B cell (primary cell): ENCODE data around the gene PTGER2. TPM values are rescaled to one million over a fixed set of nuclear protein-coding genes. Genes with fewer than 3 reads are reported as not detected.

Source experiments
- ATAC-seq: fragments of 200-7000 bp; cut with Tn5 transposase; one replicate; pipeline ENCODE4 v1.10.0; 2021; ENCODE audit warnings: low read depth, mild to moderate bottlenecking, moderate number of reproducible peaks, moderate library complexity
- CTCF ChIA-PET: fragments of 350-600 bp; sonication (Branson Sonifier 250); formaldehyde crosslinking; loops from one replicate; lab custom pipeline; 2021; ENCODE audit warnings: antibody characterized with exemption, inconsistent platforms; lab: Charles Lee
- POLR2A ChIA-PET: fragments of 350-600 bp; sonication (Branson Sonifier 250); formaldehyde crosslinking; loops from one replicate; lab custom pipeline; 2021; ENCODE audit warnings: antibody characterized with exemption; lab: Charles Lee
- DNase-seq: peaks from one replicate; pipeline ENCODE4 v3.0.0; 2013
- H2AFZ ChIP-seq: 2 replicates; pipeline ENCODE4 v1.6.1; 2012; ENCODE audit warnings: mild to moderate bottlenecking, low read depth, low read length; ENCODE audit not compliant: insufficient read depth, poor library complexity, severe bottlenecking
- H3K27ac ChIP-seq, 2 donors: 1 replicate in 1 of 2; 2 replicates in 1 of 2; pipeline ENCODE4 v1.5.1; 2012 to 2013; ENCODE audit warnings: low read length in 2 of 2, mild to moderate bottlenecking in 2 of 2, moderate library complexity in 1 of 2
- H3K27me3 ChIP-seq, 4 experiments: fragments of 200-600 bp in 1 of 4; sonication (generic) in 1 of 4; replicated peaks in 1 of 4; 1 replicate in 2 of 4; 2 replicates in 2 of 4; pipeline versions ENCODE4 v1.6.1 to v1.7.0; 2013 to 2016; ENCODE audit warnings: low read length in 3 of 4, mild to moderate bottlenecking in 2 of 4, mixed read lengths in 1 of 4, moderate library complexity in 1 of 4; ENCODE audit not compliant: insufficient read depth in 4 of 4, control insufficient read depth in 3 of 4; ENCODE audit errors: control extremely low read depth in 1 of 4
- H3K36me3 ChIP-seq, 2 experiments: replicated peaks in 1 of 2; 1 replicate in 1 of 2; 2 replicates in 1 of 2; pipeline versions ENCODE4 v1.6.1 to v1.7.1; 2013; ENCODE audit warnings: low read length in 1 of 2; ENCODE audit not compliant: insufficient read depth in 2 of 2, control insufficient read depth in 1 of 2; ENCODE audit errors: control extremely low read depth in 1 of 2, extremely low read depth in 1 of 2
- H3K4me1 ChIP-seq, 2 donors: fragments of 200-600 bp in 1 of 2; sonication (generic) in 1 of 2; 1 replicate in 1 of 2; 2 replicates in 1 of 2; pipeline versions ENCODE4 v1.5.1 to v1.6.1; 2013 to 2017; ENCODE audit warnings: low read length in 2 of 2; ENCODE audit not compliant: control insufficient read depth in 2 of 2, insufficient read depth in 2 of 2
- H3K4me2 ChIP-seq: replicated peaks from 2 replicates; pipeline ENCODE3; 2012; ENCODE audit warnings: mild to moderate bottlenecking, low read depth, low read length; ENCODE audit not compliant: poor library complexity, severe bottlenecking
- H3K4me3 ChIP-seq, 5 experiments: fragments of 200-600 bp in 1 of 5; sonication (generic) in 1 of 5; 1 replicate in 3 of 5; 2 replicates in 2 of 5; pipeline versions ENCODE4 v1.5.1 to v1.7.0; 2011 to 2016; ENCODE audit warnings: low read length in 4 of 5, mild to moderate bottlenecking in 4 of 5, low read depth in 2 of 5, control low read depth in 1 of 5, moderate library complexity in 1 of 5; ENCODE audit not compliant: insufficient read depth in 1 of 5; ENCODE audit errors: control extremely low read depth in 1 of 5, extremely low read depth in 1 of 5
- H3K79me2 ChIP-seq: fragments of 200-600 bp; sonication (generic); one replicate; pipeline ENCODE4 v1.6.0; 2016; ENCODE audit warnings: low read length; ENCODE audit not compliant: control insufficient read depth, insufficient read depth
- H3K9ac ChIP-seq: fragments of 200-600 bp; sonication (generic); 2 replicates; pipeline ENCODE4 v1.6.1; 2017; ENCODE audit warnings: mild to moderate bottlenecking, low read length, moderate library complexity
- H3K9me3 ChIP-seq, 3 donors: one replicate each; pipeline versions ENCODE4 v1.6.1 to v1.7.1; 2013; ENCODE audit warnings: low read length in 2 of 3; ENCODE audit not compliant: control insufficient read depth in 2 of 3, insufficient read depth in 1 of 3; ENCODE audit errors: control extremely low read depth in 1 of 3
- H4K20me1 ChIP-seq: 2 replicates; pipeline ENCODE4 v1.6.0; 2012; ENCODE audit warnings: mild to moderate bottlenecking, low read length; ENCODE audit not compliant: insufficient read depth, control insufficient read depth, poor library complexity, severe bottlenecking
- H3K27ac Mint-ChIP-seq: one replicate; pipeline ENCODE4 v1.8.0; 2021; ENCODE audit warnings: mixed read lengths
- H3K27me3 Mint-ChIP-seq: one replicate; pipeline ENCODE4 v1.8.0; 2021; ENCODE audit warnings: mixed read lengths
- H3K4me1 Mint-ChIP-seq: one replicate; pipeline ENCODE4 v1.8.0; 2021; ENCODE audit warnings: mixed read lengths
- H3K4me3 Mint-ChIP-seq: one replicate; pipeline ENCODE4 v1.8.0; 2021; ENCODE audit warnings: mixed read lengths
- H3K9me3 Mint-ChIP-seq: one replicate; pipeline ENCODE4 v1.8.0; 2022; ENCODE audit warnings: mixed read lengths; ENCODE audit not compliant: insufficient read depth
- CTCF ChIP-seq: fragments of 200-600 bp; IDR thresholded peaks from one replicate; pipeline ENCODE4 v1.8.0; 2022; ENCODE audit warnings: antibody characterized with exemption, mild to moderate bottlenecking
- EZH2 ChIP-seq: IDR thresholded peaks from 2 replicates; pipeline ENCODE4 v1.6.1; 2012; ENCODE audit warnings: borderline replicate concordance, low read depth, mild to moderate bottlenecking, moderate library complexity, low read length; ENCODE audit not compliant: insufficient read depth, poor library complexity, severe bottlenecking
- WGBS: methylation state at CpG from one replicate; pipeline ENCODE4 v1.1.5; 2013; ENCODE audit warnings: missing lambda C conversion rate; ENCODE audit not compliant: insufficient coverage; 5-methylcytosine and 5-hydroxymethylcytosine counted together
- intact Hi-C: fragments of 100-400 bp; cut with micrococcal nuclease; formaldehyde crosslinking; loops from one replicate; pipeline ENCODE4 v1.10.0; 2022
- polyA plus RNA-seq: library from polyadenylated mRNA; depleted of rRNA; stranded (reverse); fragments of >200 nt; gene quantifications from 2 replicates; pipeline ENCODE4 v1.2.3, GENCODE V29; 2012
- total RNA-seq, 2 donors: library from RNA; stranded (reverse); fragments of 120-200 nt in 1 of 2; gene quantifications; 1 replicate in 1 of 2; 2 replicates in 1 of 2; pipeline versions ENCODE4 v1.2.3 to v1.2.4, GENCODE V29; 2013 to 2022

PTGER2 gene
- total and polyA plus RNA-seq, 2 donors (not counting 1 experiment from before 2014, with no cell fraction given), result 0.32 to 0.92 TPM

DNA sequence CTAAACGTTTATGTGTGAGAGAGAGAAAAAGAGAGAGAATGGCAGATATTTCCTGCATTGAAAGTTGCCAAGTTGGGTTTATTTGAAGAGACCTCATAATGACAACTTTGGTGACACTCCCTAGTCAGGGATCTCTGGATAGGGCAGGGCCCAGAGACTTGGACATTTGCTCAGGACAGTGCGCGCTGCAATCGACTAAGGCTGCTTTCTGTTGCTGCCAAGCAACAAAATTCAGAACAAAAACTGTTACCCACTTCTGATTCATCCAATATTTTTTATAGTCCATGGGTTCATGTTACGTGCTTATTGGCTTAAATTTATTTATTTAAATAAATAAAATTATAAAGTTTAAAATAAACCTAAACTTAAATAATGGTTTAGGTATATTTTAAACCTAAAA, 34.2 kb downstream of the PTGER2 start:
- no peaks in the 10 kb centered on the region for H3K4me1 Mint-ChIP-seq
- ATAC-seq, result no peak

DNA sequence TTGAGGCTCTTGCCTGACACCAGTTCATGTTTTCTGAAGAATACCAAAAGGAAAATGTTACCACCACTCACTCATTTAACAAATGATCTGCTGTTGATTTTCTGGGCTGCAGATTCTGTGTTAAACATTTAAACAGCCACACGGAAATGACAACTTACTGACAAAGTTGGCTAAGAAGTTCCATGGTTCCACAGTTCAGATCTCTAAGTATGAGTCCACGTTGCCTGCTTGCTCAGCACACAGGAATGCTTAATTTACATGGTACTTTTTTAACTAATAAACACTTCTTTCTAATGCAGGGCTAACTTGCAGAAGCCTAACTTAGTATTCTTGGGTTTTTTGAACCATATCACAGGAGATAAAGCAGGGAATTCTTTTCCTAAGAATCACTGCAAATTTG, 34.7 kb downstream of the PTGER2 start:
- Mint-ChIP-seq H3K27ac (no peak overlapping the region), H3K27me3 (peaks cover 37% of the 10 kb centered on the region), H3K4me3 (no peak overlapping the region), H3K9me3 (no peaks in the 10 kb centered on the region), H3K4me1 (no peaks in the 10 kb centered on the region)
- H3K4me1 ChIP-seq, result no peaks in the 10 kb centered on the region
- H3K36me3 ChIP-seq, result no peaks in the 10 kb centered on the region
- no peak overlapping the region for H3K4me3 ChIP-seq
- CTCF ChIA-PET, result no interaction called here
- ATAC-seq (no peak), DNase-seq (no peak)
- 88% methylated on average over 1 of the region's 2 CpGs for WGBS
- TF ChIP-seq EZH2 (no peak), CTCF (no peak)
- H4K20me1 ChIP-seq, result no peaks in the 10 kb centered on the region
- no peak overlapping the region for H3K9ac ChIP-seq
- peaks cover 0 to 1% (median 0%) of the 10 kb centered on the region in 3 donors for H3K9me3 ChIP-seq
- no peaks in the 10 kb centered on the region for H3K79me2 ChIP-seq
- no peak overlapping the region for H3K27ac ChIP-seq
- POLR2A ChIA-PET, result no interaction called here
- H3K4me2 ChIP-seq, result no peak overlapping the region
- intact Hi-C loops, result no loop called here
- no peak overlapping the region for H2AFZ ChIP-seq
- peaks cover 0 to 16% (median 4%) of the 10 kb centered on the region in 4 experiments for H3K27me3 ChIP-seq

More for the DNA sequence above, 34.2 kb downstream of the PTGER2 start:
- Histone ChIP-seq H3K4me2 (no peak overlapping the region), H3K4me1 (no peaks in the 10 kb centered on the region), H3K36me3 (no peaks in the 10 kb centered on the region), H2AFZ (no peak overlapping the region), H3K4me3 (no peak overlapping the region), H3K79me2 (no peaks in the 10 kb centered on the region), H3K9me3 (peaks cover 0 to 1% (median 0%) of the 10 kb centered on the region in 3 donors), H3K27ac (no peak overlapping the region), H4K20me1 (no peaks in the 10 kb centered on the region), H3K9ac (no peak overlapping the region), H3K27me3 (peaks cover 0 to 16% (median 3%) of the 10 kb centered on the region in 4 experiments)
- TF ChIP-seq CTCF (no peak), EZH2 (no peak)
- intact Hi-C loops, result no loop called here
- 33% methylated on average over 1 of the region's 5 CpGs for WGBS
- Mint-ChIP-seq H3K9me3 (no peaks in the 10 kb centered on the region), H3K27me3 (peaks cover 42% of the 10 kb centered on the region), H3K4me3 (no peak overlapping the region), H3K27ac (no peak overlapping the region)
- ChIA-PET CTCF (no interaction called here), POLR2A (no interaction called here)
- no peak for DNase-seq
